ENCODE measurements around the gene COL23A1.
"Not testable (repeated sequence)": the region's sequence is repeated elsewhere in the genome, so short reads cannot be mapped to it uniquely, and the experiment has no call there.

COL23A1 gene

GRCh38 chr5:178304016-178304415 is 286.2 kb downstream of the COL23A1 start:
- DNase-seq (ENCODE audit: low read depth in 2 of 2) = no peak

GRCh38 chr5:178302321-178302720 is 287.9 kb downstream of the COL23A1 start:
- not testable (repeated sequence) for DNase-seq (ENCODE audit: low read depth in 2 of 2)

- DNase-seq (ENCODE audit: low read depth in 2 of 2) = no peak
Measured at GRCh38 chr5:178301641-178302040, 288.6 kb downstream of the COL23A1 start.

DNA sequence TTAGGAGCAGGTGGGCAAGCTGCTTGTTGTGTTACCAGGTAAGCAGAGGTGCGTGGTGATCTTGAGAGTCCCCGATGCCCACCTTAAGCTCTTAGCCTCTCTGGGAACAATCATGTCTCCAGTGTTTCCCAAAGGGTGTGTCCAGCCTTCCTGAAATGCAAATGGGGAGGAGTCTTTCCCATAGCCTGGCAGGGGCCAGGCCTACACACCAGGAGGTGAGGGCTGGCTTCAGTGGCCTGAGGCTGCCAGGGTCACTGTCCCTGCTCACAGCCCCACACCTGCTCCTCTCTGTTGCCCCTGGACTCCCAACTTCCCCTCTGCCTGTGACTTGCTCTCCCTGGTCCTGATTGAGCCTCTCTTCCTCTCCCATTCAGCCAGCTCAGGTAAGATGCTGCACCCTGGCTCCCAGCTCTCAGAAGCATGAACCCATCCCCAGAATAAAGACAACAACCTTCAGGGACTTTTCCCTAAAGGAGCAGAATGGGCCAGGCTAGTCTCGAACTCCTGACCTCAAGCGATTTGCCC is 291.8 kb downstream of the COL23A1 start:
- no peak for DNase-seq (ENCODE audit: low read depth in 2 of 2)

- DNase-seq (ENCODE audit: low read depth in 2 of 2) = no peak
Measured at GRCh38 chr5:178297751-178298150, 292.4 kb downstream of the COL23A1 start.

DNA sequence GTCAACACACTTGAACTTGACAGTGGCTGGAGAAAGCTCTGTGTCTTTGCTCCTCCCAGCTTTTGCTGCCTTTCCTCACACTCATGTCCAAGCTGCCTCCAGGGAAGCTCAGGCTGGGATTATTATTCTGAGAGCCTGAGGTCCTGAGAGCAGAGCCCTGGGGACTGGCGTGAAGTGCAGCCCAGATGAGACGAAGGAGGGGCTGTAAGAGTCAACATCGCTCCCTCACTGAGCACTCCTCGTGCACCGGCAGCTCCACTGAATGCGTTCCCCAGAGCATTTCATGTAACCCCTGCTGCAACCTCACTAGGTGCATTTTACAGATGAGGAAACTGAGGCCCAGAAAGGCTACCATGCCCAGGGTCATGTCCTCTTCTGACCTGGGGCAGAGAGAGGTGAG is 294.1 kb downstream of the COL23A1 start:
- DNase-seq (ENCODE audit: low read depth in 2 of 2) = no peak

DNA sequence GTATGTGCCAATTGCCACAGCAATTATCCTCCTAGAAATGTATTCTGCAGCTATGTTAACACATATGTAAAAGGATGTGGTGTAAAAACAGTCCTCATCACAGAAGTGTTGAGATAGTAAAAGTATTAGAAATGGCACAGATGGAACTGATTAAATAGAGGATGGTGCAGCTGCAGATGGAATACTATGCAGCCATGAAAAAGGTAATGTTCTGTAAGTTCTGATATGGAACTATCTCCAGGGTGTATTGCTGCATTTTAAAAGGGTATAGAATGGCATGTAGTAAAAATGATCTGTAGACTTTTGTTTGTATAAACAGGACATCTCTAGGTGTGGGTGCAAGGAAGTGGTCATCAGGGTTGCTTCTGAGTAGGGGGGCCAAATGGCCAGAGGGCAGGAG is 294.6 kb downstream of the COL23A1 start:
- no peak for DNase-seq (ENCODE audit: low read depth in 2 of 2)

DNA sequence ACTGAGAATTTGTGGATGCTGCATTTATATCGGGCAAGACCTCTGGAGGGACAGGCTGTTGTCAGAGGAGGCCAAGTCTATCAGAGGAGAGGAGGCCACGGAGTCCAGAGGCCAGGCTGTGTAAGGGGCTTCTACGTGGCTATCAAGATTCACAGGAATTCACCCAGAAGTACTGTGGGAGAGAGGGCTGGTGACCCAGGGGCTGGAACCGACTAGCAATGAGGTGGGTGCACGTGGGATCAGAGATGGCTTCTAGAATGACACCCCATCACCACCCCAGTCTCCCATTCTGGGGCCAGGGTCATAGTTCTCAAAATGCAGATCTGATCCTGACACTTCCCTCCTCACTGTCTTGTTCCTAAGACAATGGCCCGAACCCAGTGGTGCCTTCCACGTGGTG is 296.4 kb downstream of the COL23A1 start:
- no peak for DNase-seq (ENCODE audit: low read depth in 2 of 2)

DNA sequence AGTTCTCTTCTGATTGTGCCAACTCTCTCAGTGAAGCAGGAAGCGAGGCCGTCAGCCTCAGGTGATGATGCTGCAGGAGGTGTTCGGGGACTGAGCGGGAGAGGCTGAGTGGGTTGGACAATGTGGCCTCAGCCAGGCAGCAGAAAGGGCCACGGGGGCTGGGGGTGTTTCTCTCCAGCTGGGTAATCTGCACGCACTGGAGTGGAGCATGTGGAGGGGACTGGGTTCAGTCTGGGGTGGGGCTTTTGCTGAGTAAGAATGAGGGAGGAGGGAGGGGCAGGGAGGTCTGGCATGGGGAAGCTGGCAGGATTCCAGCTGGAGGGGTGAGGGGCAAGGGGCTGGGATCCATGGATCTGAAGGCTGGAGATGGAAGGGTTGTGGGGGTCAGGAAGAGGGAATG is 296.8 kb downstream of the COL23A1 start:
- no peak for DNase-seq (ENCODE audit: low read depth in 2 of 2)

DNA sequence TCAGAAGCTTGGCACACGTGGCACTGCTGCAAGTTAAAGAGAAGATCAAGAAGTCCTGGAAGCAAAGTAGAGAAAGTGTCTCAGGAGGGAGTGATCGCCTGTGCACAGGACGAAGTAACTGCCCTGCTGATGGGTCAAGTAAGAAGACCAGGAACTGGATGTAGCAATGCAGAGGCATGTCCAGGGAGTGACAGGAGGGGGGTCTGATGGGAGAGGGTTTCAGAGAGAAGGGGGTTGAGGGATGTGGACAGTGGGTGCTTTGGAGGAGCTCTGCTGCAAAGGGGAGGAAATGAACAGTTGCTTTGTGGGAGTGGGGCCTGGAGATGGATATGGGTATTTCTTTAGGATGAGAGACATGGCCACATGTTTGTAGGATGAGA is 297.4 kb downstream of the COL23A1 start:
- DNase-seq (ENCODE audit: low read depth in 2 of 2) = no peak

DNA sequence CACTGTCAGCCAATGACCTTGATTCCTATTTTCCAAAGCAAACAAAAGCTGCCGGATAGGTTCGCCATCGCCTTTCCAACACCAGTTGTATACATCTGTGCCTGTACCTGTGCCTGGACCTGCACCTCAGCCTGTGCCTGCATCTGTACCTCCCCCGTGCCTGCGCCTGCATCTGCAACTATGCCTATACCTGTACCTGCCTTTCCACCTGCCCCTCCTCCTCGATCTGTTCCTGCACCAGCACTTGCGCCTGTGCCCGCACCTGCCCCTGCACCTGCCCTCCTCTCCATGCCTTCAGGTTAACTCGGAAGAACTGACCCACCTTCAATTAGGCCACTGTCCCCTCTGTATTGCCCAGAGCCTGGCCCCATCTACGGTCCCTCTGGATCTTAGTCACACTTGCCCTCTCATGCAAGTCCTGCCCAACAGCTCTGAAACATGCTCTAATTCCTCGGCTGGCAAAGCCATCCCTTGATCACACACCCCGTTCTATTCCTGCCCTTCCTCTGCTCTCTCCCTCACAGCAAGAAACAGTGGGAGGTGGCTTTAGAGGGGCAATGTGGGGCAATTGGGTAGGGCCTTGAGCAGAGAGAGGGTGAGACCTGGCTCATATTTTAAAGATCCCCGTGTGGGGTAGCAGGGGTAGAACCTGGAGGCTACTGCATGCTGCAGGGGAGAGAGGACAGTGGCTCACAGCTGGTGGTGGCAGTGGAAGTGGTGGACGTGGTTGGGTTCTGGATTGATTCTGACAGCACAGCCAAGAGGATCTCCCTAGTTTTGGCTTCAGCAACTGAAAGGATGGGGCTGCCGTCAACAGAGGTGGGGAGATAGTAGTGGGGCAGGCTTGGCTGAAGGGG is 298.0 kb downstream of the COL23A1 start:
- DNase-seq (ENCODE audit: low read depth in 2 of 2) = no peak

DNA sequence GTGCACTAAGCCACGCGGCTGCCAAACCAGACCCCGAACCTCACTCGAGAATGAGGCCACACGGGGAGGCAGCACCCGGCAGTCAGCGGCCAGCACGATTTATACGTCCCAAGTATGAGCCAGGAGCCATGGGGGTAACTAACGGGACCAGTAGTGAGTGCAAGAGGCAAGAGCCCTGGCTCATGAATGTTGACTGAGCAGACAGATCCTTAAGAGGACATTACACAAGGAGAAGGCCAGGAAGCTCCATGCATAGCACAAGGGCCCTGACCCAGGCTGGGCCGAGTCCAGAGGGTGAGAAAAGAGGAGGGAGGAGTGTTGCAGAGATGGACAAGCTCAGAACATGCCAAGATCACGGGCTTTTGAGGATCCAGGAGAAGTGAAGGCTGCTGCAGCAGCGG is 299.0 kb downstream of the COL23A1 start:
- DNase-seq (ENCODE audit: low read depth in 2 of 2) = no peak

DNA sequence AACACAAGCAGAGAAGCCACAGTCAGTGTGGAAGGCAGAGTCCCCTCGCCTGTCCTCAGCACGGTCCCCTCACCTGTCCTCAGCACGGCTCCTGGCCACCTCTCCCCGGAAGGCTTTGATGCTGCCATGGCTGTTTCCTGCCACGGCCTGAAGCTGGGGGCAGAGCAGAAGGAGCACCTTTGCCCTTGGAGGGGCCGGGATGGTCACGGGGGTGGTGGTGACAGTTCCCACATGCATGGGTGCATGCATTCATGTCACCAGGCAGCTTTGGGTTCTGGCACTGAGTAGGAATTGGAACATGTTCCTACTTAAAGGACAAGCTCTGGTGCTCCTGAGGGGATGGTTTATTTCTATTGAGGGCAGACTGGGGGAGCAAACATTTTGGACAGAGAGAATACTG is 299.8 kb downstream of the COL23A1 start:
- DNase-seq (ENCODE audit: low read depth in 2 of 2) = no peak

DNA sequence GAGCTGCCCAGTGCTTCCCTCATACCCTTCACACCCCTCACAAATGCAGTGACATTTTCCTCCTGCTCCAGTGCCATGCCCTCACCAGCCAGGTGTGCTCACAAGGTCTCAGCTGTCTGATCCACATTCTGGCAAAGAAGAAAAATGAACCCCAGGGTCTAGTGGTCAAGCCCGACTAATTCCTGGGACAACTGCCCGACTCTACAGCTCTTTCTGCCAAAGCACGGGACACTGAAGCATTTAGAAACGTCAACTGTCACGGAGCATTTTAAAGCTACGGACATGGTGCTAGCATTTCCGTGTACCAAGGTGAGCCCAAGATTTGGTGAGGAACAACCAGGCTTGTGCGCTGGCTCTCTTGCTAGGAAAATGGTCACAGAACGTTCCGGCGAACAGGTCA is 300.8 kb downstream of the COL23A1 start:
- no peak for DNase-seq (ENCODE audit: low read depth in 2 of 2)

- DNase-seq (ENCODE audit: low read depth in 2 of 2) = no peak
Measured at GRCh38 chr5:178288401-178289368, 301.5 kb downstream of the COL23A1 start.

GRCh38 chr5:178287791-178288105 is 302.4 kb downstream of the COL23A1 start:
- DNase-seq (ENCODE audit: low read depth in 2 of 2) = no peak

DNA sequence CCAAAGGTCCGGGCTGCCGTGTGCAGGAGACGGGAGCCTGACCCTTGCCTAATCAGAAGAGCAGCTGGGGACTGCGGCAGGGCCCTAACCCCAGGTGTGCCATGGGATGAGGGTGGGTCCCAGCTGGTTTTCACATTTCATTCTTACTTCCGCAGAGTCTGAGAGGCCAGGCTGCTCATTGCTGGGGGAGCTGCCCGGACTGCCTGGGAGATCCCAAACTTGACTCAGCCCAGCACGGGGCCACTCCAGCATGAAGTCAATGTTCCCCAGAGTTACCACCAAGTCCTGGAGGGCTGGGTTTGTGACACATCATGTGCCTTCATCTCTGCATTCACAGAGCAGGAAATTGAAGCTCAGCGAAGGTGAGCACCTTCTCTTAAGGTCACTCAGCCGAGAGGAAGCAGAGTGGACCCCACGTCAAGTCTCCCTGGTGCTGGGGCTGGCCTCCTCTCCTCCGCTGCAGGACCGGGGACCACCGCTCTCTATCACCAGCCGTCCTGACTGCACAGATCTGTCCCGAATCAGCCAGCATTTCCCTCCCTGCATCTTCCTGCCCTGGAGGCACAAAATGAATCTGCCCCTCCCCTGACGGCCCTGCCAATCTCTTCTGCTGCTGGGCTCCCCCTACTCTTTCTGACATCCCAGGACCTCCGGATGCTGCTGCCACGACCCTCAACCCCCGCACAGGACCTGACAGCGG is 303.0 kb downstream of the COL23A1 start:
- no peak for DNase-seq (ENCODE audit: low read depth in 2 of 2)

- no peak for DNase-seq (ENCODE audit: low read depth in 2 of 2)
Measured at GRCh38 chr5:178286226-178287090, 303.7 kb downstream of the COL23A1 start.

- DNase-seq (ENCODE audit: low read depth in 2 of 2) = no peak
Measured at GRCh38 chr5:178285399-178286225, 304.6 kb downstream of the COL23A1 start.

DNA sequence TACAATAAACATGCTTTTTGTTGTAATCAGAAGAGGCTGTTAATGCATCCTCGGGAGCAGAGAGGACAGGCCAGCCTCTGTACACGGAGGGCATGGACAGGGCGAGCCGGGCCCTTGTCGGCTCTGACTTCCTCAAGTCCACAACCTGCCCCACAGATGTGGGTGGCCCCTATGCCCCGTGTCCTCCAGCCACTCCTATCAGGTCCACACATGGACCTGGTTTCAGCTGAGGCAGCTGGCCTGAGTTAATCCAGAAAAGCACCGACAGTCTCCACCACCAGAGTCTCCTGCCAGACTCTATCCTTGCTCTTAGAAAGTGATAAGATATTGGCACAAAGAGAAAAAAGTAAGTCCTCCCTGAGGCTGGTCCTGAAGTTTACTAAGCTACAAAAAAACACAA is 305.2 kb downstream of the COL23A1 start:
- no peak for DNase-seq (ENCODE audit: low read depth in 2 of 2)

All from stimulated activated CD8-positive, alpha-beta memory T cell treated with anti-CD3 and anti-CD28 coated beads, Interleukin-15, amount 100 ng/mL, for 4 hours (primary cell).